TTC549 (cell line): ENCODE data around the gene EXD3.
"Not testable (repeated sequence)": the region's sequence is repeated elsewhere in the genome, so short reads cannot be mapped to it uniquely, and the experiment has no call there.

ENCODE experiments used
- FAIRE-seq: peaks from 2 replicates; lab custom pipeline; 2012; peaks lifted over from hg19 to GRCh38; lab: Jason Lieb, UNC

The EXD3 gene

GRCh38 chr9:137379761-137380161 lies 43.2 kb downstream of the EXD3 start:
- FAIRE-seq: no peak

GRCh38 chr9:137378688-137379410 lies 44.1 kb downstream of the EXD3 start:
- not testable (repeated sequence) for FAIRE-seq

- FAIRE-seq: no peak
These were observed 46.6 kb downstream of the EXD3 start for GRCh38 chr9:137376386-137376785.

DNA sequence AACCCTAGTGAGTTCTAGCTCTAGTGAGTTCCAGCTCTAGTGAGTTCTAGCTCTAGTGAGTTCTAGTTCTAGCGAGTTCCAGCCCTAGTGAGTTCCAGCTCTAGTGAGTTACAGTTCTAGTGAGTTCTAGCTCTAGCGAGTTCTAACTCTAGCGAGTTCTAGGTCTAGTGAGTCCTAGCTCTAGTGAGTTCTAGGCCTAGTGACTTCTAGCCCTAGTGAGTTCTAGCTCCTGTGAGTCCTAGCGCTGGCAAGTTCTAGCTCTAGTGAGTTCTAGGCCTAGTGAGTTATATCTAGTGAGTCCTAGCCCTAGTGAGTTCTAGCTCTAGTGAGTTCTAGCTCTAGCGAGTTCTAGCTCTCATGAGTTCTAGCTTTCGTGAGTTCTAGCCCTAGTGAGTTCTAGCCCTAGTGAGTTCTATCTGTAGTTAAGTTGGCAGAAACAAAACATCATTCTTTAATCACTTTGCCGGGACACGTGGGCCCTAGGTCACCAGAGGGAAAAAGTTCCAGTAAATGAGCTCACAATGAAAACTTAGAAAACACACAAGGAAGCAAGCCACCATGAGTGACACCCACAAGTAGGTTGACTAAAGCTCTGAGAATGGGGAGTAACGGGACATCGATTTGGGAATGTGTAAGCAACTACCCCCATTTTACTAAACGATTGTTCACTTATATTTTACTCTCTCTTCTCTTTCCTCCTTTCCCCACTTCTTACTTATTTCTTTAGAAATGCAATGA lies 47.5 kb downstream of the EXD3 start:
- no peak for FAIRE-seq

DNA sequence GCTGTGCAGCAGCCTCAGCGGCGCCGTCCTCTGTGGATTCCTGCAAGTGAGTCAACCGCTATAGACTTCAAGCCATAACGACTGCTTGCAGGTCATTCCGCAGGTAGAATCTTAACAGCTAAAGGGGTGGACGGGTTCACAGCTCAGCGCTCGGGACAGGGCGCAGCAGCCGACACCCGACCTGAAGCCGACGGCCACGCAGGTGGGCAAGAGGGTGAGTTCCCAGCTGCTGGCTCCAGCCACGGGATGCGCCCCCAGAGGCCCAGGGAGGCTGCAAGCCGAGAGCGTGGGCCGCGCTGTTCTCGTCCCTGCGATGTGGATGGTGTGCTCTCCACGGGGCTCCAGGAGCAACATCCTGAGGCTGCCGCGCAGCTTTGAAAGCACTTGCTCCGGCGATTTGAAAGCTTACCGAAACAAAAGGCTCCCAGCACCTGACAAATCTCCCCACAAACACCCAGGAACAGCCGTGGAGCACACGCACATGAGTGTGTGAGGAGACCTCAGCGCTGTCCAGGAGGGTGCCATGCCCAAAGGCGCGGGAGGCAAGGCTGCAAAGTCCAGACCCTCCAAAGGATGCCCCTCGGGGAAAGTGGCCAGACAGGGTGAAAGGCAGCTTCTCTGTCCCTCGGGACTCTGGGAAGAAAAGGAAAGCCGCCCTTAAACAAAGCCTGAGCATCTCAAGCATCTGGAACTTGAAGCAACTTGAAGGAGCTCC lies 48.7 kb downstream of the EXD3 start:
- FAIRE-seq: no peak

- FAIRE-seq: no peak
These were observed 49.4 kb downstream of the EXD3 start for GRCh38 chr9:137373611-137373980.

GRCh38 chr9:137372693-137373610 lies 50.0 kb downstream of the EXD3 start:
- FAIRE-seq: no peak

- no peak for FAIRE-seq
These were observed 50.9 kb downstream of the EXD3 start for GRCh38 chr9:137371946-137372651.

GRCh38 chr9:137371521-137371941 lies 51.4 kb downstream of the EXD3 start:
- FAIRE-seq: no peak

- FAIRE-seq: no peak
These were observed 52.0 kb downstream of the EXD3 start for GRCh38 chr9:137370865-137371520.

DNA sequence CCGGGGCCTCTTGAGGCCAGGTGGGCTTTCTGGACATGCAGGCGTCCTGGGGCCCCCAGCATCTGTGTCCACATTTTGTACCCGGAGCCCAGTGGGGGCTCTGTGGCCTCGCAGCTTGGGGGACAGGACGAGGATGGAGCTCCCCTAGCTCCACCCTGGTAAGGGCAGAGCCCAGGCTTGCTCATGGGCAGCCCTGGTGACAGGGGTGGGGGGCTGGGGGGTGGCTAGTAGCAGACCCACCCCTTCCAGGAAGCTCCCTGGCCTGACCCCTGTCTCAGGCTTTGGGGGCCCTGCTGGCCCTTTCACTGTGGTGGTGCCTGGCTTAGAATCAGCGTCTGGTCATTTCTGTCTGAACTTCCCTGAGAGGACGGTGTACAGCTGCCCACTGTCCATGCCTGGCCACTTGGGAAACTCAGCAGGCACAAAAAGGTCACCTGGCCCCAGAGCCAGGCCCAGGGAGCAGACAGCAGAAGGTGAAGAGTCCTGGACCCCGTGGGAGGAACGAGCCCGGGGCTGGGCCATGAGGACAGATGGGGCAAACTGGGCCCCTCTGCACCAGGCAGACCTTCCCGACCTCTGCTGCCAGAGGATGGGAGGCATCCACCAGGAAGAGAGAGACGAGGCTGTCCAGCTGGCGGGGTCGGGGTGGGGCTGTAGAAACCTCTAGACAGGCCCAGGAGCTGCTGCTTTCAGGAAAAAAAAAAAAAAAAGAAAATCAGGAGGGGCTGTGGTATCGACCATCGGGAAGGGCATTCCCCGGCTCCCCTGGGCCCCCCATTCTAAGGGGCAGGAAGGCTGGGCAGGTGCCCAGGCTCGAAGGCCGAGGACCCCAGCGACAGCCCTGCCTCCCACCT lies 52.8 kb downstream of the EXD3 start:
- no peak for FAIRE-seq

DNA sequence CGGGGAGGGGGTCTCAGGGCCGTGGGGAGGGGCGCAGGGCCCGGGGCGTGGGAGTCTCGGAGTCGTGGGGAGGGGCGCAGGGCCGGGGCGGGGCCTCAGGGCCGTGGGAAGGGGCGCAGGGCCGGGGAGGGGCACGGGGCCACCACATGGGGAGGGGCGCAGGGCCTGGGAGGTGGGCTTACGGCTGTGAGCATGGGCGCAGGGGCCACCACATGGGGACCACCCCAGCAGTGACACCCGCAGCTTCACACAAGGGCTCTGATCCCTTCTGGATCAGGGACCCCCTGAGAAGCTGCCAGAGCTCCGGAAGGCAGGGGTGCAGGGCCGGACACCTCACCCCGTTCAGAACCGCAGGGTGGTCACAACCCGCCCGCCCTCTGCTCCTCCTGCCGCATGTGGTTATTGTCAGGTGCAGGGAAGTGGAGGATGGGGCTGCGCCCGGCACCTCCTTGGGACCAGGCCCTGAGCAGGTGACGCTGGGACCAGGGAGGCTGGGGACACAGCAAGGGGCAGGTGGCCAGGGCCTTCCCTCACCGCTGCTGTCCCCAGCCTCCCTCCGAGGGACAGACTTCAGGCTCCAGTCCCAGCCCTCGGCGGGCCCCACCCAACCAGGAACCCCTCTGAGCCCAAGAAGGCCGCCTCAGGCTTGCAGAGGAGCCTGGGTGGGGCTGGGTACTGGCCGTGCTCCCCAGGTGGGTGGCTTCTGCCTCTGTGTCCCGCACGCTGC lies 53.7 kb downstream of the EXD3 start:
- no peak for FAIRE-seq

DNA sequence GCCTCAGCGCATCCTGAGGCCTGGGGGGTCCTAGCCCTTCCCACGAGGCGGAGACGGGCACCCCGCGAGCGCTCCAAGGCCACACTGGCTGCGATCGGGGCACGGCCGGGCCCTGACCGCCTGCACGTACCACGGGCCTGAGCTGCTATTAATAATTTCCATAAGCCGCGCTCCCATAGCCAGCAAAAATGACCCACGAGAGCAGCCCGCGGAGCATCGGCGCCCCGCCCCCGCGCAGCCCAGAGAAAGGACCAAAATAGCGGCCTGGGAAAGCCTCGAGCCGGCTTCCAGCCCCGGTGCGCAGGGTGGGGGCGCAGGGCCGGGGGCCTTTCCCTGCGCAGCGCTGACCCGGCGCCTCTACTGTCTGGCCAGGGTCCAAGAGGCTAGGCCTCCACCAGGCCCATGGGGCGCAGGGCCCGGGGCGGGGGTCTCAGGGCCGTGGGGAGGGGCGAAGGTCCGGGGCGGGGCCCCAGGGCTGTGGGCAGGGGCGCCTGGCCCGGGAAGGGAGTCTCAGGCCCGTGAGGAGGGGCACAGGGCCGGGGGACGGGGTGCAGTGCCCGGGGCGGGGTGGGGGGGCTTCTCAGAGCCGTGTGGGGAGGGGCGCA lies 54.4 kb downstream of the EXD3 start:
- no peak for FAIRE-seq

- no peak for FAIRE-seq
These were observed 55.2 kb downstream of the EXD3 start for GRCh38 chr9:137367506-137368430.

GRCh38 chr9:137366891-137367381 lies 56.0 kb downstream of the EXD3 start:
- no peak for FAIRE-seq

DNA sequence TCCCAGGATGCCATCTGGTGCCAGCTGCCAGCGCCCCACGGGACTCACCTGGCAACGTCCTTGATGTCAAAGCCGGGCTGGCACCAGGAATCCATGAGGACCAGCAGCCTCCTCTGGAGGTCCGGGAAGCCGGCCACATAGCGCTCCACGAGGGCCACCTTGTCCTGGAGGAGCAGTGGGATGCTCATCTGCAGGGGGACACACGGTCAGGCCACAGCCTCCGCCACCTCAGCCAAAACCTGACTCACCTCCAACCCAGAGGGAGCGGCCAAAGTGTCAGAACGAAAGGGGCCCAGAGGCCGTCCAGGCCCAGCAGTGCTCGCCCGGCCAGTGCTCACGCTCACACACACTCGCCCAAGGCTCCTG lies 56.5 kb downstream of the EXD3 start:
- FAIRE-seq: no peak

DNA sequence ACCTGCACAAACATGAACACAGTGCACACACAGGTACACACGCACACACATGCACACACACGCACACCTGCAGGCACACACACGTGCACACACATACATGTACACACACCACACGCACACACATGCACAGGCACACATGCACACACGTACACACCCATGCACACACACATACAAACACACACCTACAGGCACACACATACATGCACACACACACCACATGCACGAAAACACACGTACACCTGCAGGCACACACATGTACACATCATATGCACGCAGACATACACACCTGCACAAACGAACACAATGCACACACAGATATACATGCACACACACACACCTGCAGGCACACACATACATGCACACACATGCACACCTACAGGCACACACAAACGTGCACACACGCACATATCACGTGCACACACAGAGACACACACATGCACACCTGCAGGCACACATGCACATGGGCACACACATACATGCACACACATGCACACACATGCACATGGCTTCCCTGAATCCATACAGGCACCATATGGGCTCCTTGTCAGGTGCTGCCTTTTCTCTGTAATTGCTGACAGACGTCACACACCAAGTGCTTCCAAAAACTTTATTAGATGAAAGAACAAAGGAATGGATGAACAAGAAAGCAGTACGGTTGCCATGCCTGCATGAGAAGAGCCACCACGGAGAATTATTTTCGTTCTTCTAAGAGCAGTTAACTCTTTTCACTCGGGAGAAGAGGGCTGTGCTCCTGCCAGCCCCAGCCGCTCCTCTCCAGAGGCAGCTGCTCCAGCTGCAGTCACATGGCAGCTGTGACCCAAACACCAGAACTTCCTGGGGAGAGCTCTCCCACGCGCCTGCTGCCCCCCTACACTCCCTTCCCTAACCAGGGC lies 57.2 kb downstream of the EXD3 start:
- no peak for FAIRE-seq
